HEK293 (cell line): ENCODE data around the gene NAT10.

ENCODE experiments used
- ATF2 ChIP-seq: fragments of 450-650 bp; formaldehyde crosslinking; IDR thresholded peaks from 2 replicates; pipeline ENCODE4 v1.5.1; 2016; ENCODE audit warnings: missing biosample characterization, missing genetic modification characterization, low read depth
- INSM2 ChIP-seq: fragments of 450-650 bp; formaldehyde crosslinking; IDR thresholded peaks from 2 replicates; pipeline ENCODE4 v1.5.1; 2016; ENCODE audit warnings: missing biosample characterization, missing genetic modification characterization
- KLF16 ChIP-seq: fragments of 450-650 bp; formaldehyde crosslinking; IDR thresholded peaks from 2 replicates; pipeline ENCODE4 v1.5.1; 2017; ENCODE audit warnings: missing biosample characterization, missing genetic modification characterization
- KLF9 ChIP-seq: fragments of 450-650 bp; formaldehyde crosslinking; IDR thresholded peaks from 2 replicates; pipeline ENCODE4 v1.5.1; 2016; ENCODE audit warnings: missing biosample characterization, missing genetic modification characterization, low read depth
- PRDM1 ChIP-seq: fragments of 450-650 bp; formaldehyde crosslinking; IDR thresholded peaks from 2 replicates; pipeline ENCODE4; 2016; ENCODE audit warnings: missing biosample characterization, missing genetic modification characterization
- PRDM2 ChIP-seq: fragments of 450-650 bp; formaldehyde crosslinking; IDR thresholded peaks from 2 replicates; pipeline ENCODE4 v1.5.1; 2016; ENCODE audit warnings: missing biosample characterization, missing genetic modification characterization, borderline replicate concordance
- TCF7L2 ChIP-seq: IDR thresholded peaks from 2 replicates; pipeline ENCODE4 v1.6.1; 2011; ENCODE audit warnings: low read depth, mild to moderate bottlenecking, inconsistent platforms, low read length, moderate library complexity, borderline replicate concordance
- ZBTB44 ChIP-seq: fragments of 450-650 bp; IDR thresholded peaks from 2 replicates; pipeline ENCODE4 v1.5.1; 2018; ENCODE audit warnings: missing biosample characterization, mild to moderate bottlenecking, missing genetic modification characterization
- ZBTB8A ChIP-seq: fragments of 450-650 bp; formaldehyde crosslinking; IDR thresholded peaks from 2 replicates; pipeline ENCODE4 v1.5.1; 2016; ENCODE audit warnings: missing biosample characterization, missing genetic modification characterization
- ZNF175 ChIP-seq: fragments of 450-650 bp; formaldehyde crosslinking; IDR thresholded peaks from 2 replicates; pipeline ENCODE4 v1.5.1; 2016; ENCODE audit warnings: missing biosample characterization, missing genetic modification characterization
- ZNF571 ChIP-seq: fragments of 450-650 bp; formaldehyde crosslinking; IDR thresholded peaks from 2 replicates; pipeline ENCODE4 v1.5.0; 2017; ENCODE audit warnings: missing biosample characterization, missing genetic modification characterization
- ZXDB ChIP-seq: fragments of 450-650 bp; formaldehyde crosslinking; IDR thresholded peaks from 2 replicates; pipeline ENCODE4 v1.5.1; 2016; ENCODE audit warnings: missing biosample characterization, missing genetic modification characterization

- TF ChIP-seq ZNF175 (tag by site-specific recombination) (no peak), KLF16 (tag by site-specific recombination) (no peak), INSM2 (tag by site-specific recombination) (no peak), PRDM2 (tag by site-specific recombination) (no peak), ZXDB (no peak), ZBTB44 (tag by site-specific recombination) (no peak), ATF2 (no peak), PRDM1 (tag by site-specific recombination) (no peak), ZNF571 (tag by site-specific recombination) (no peak), KLF9 (tag by site-specific recombination) (no peak), TCF7L2 (no peak), ZBTB8A (no peak)
Measured at GRCh38 chr11:34149786-34150185, 44.4 kb downstream of the NAT10 start.
